ENCODE data around the gene POP4. TPM values are rescaled to one million over a fixed set of nuclear protein-coding genes. Genes with fewer than 3 reads are reported as not detected.

The POP4 gene
- total RNA-seq, 2 experiments from 2014 or later: 101 to 136 TPM

DNA sequence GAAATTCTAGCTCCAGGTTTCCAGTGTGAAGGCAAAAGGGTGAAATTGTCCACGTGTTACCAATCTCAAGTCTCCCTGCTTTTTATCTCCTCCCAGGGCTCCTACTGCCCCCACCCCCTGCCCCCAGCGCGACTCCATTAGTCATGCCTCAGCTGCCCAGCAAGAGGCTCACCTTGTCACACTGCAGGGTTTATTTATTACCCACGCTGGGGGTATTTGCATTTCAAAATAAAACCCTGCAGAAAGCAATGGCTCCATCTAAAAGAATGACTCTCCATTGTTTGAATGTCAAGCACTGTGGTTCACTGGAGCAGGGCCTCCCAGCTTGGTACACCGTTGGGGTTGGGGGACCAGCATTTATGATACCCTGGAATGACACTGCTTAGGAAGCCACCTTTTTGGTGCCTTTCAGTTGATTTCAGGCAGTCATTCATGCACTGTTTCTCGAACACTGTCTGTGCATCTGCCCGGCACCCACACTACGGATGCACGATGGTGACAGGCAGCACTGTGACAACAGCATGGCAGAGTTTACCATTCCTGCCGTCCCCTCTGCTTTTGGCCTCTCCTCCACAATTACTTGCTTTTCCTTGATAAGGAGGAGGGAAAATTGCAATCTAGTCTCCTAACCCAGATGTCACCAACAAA, 9.9 kb upstream of the POP4 start:
- Mint-ChIP-seq H3K36me3 (ENCODE audit: low read depth) (no peaks in the 10 kb centered on the region), H3K27me3 (peaks cover 12% of the 10 kb centered on the region), H3K4me3 (no peak overlapping the region), H3K27ac (no peak overlapping the region), H3K4me1 (peaks cover 2% of the 10 kb centered on the region), H3K9me3 (ENCODE audit: low read depth) (no peaks in the 10 kb centered on the region)
- POLR2A ChIA-PET: no interaction called here
- ATAC-seq (no peak), DNase-seq (no peak)
- CTCF ChIA-PET: interaction anchor here (0.6 to 1.7 kb wide), 8 partner anchors 11 to 106 kb away, joined by 3 to 6 read pairs (median 3); no protein-coding TSS in a partner anchor
- intact Hi-C loops (cut with DNase I, micrococcal nuclease): loop anchor here (10.0 kb wide), 2 partner anchors 131 to 311 kb away; no protein-coding TSS in a partner anchor

DNA sequence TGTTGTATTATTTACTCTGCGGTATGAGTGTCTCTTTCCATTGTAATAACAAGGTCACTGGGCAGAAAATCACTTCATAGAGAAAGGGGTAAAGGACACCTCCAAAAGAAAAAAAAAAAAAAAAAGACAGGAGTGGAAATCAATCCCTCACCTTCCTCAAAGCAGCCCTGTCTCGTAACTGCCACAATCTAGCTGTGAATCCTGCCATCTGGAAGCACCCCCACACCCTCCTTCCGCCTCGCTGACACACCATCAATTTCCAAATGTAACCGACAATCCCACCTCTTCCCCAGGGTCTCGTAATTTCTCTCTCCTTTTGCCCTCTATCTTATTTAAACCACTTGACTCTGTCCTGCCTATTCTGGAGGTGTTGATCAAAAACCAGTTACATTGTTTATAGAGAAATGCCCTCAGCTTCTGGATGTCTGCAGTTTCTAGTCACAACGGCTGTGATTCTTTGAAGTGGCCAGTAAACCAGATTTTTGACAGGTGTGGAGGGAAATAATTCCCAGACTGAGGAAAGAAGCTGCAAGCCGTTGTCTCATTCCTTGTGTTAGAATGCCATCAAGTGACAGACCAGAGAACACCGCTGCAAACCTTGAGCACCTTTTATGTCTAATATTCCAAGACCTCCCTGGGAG, 9.1 kb upstream of the POP4 start:
- H3K27me3 Mint-ChIP-seq: peaks cover 6% of the 10 kb centered on the region

DNA sequence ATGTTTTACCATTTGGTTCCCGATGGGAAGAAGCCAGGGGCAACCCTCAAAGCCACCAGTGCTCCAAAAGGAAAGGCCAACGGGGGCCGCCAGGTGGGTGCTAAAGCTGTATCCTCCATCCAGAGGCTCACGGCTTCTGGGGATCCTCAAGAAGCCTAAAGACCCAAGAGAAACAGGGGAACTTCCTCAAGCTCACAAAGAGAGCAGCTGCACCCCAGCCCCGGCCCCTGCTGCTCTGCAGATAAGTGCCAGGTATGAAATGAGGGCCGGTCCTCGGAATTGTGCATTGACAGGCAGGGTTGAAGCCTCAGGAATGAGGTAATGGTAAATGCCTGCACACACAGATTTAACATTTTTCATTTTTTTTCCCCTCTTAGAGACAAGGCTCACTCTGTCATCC, 8.0 kb upstream of the POP4 start:
- H3K4me3 Mint-ChIP-seq: no peak overlapping the region
- ATAC-seq: no peak

More for the DNA sequence above, 9.1 kb upstream of the POP4 start:
- Mint-ChIP-seq H3K4me3 (no peak overlapping the region), H3K4me1 (peaks cover 2% of the 10 kb centered on the region), H3K27ac (no peak overlapping the region), H3K36me3 (ENCODE audit: low read depth) (no peaks in the 10 kb centered on the region), H3K9me3 (ENCODE audit: low read depth) (no peaks in the 10 kb centered on the region)
- ATAC-seq (no peak), DNase-seq (no peak)
- intact Hi-C loops (cut with DNase I, micrococcal nuclease): loop anchor here (10.0 kb wide), 2 partner anchors 132 to 312 kb away; no protein-coding TSS in a partner anchor
- CTCF ChIA-PET: interaction anchor here (0.6 to 1.7 kb wide), 10 partner anchors 11 to 515 kb away, joined by 3 to 6 read pairs (median 3); no protein-coding TSS in a partner anchor
- POLR2A ChIA-PET: no interaction called here

DNA sequence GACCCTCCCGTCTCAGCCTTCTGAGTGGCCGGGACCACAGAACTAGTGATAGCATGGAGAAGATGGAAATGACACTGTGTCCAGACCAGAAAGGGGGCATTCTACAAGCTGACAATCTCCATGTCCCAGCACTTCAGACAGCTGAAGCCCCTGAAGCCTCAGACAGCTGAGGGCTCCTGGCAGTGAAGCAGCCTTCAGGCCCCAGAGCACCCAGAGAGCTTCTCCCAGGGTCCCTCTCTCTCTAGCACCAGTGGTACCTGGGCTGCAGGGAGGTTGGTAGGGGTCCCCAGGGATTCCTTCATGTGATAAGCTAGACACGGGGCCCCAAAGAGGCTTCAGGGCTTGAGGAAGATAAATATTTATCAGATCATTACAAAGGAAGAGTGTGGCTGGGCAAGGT, 7.6 kb upstream of the POP4 start:
- Mint-ChIP-seq H3K9me3 (ENCODE audit: low read depth) (no peaks in the 10 kb centered on the region), H3K27me3 (peaks cover 6% of the 10 kb centered on the region), H3K4me1 (peaks cover 2% of the 10 kb centered on the region), H3K36me3 (ENCODE audit: low read depth) (no peaks in the 10 kb centered on the region), H3K27ac (no peak overlapping the region), H3K4me3 (no peak overlapping the region)
- ChIA-PET POLR2A (interaction anchor here (0.6 kb wide), 1 partner anchor 65 kb away, joined by 5 read pairs; no protein-coding TSS in a partner anchor), CTCF (interaction anchor here (0.9 to 1.1 kb wide), 2 partner anchors 11 kb away, joined by 3 read pairs; no protein-coding TSS in a partner anchor)
- DNase-seq (no peak), ATAC-seq (no peak)
- intact Hi-C loops (cut with DNase I, micrococcal nuclease): loop anchor here (10.0 kb wide), 2 partner anchors 134 to 314 kb away; no protein-coding TSS in a partner anchor

More for the DNA sequence above, 8.0 kb upstream of the POP4 start:
- no peak for DNase-seq
- H3K9me3 Mint-ChIP-seq (ENCODE audit: low read depth): no peaks in the 10 kb centered on the region
- no peaks in the 10 kb centered on the region for H3K36me3 Mint-ChIP-seq (ENCODE audit: low read depth)
- ChIA-PET CTCF (interaction anchor here (0.9 to 1.1 kb wide), 2 partner anchors 11 to 12 kb away, joined by 3 read pairs; no protein-coding TSS in a partner anchor), POLR2A (no interaction called here)
- intact Hi-C loops (cut with DNase I, micrococcal nuclease): loop anchor here (10.0 kb wide), 2 partner anchors 133 to 313 kb away; no protein-coding TSS in a partner anchor
- peaks cover 6% of the 10 kb centered on the region for H3K27me3 Mint-ChIP-seq
- H3K27ac Mint-ChIP-seq: no peak overlapping the region
- peaks cover 2% of the 10 kb centered on the region for H3K4me1 Mint-ChIP-seq

DNA sequence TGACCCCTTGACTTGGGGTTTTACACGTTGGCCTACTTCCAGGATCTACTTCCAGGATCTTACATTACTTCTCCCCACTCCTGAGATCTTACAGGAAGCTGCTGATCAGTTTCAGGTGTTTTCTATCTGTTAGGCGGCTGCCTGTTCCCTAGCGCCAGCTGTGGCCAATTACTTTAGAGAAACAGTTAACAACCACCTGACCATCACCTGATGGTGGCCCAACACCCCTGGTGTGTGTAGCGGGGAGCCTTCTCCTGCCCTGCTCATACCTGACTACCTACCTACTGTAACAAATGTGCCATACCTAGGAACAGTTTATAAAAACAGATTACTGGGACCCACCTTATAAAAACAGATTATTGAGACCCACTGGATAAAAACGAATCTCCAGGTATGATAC, 2.8 kb upstream of the POP4 start:
- intact Hi-C loops (cut with DNase I, micrococcal nuclease): loop anchor here in 1 of 2 experiments (10.0 kb wide), 1 partner anchor 1809 kb away; no protein-coding TSS in a partner anchor
- Mint-ChIP-seq H3K4me1 (peaks cover 8% of the 10 kb centered on the region), H3K9me3 (ENCODE audit: low read depth) (no peaks in the 10 kb centered on the region), H3K36me3 (ENCODE audit: low read depth) (no peaks in the 10 kb centered on the region), H3K27me3 (no peaks in the 10 kb centered on the region), H3K4me3 (no peak overlapping the region), H3K27ac (no peak overlapping the region)
- ChIA-PET POLR2A (no interaction called here), CTCF (interaction anchor here (1.0 to 1.6 kb wide), 2 partner anchors 112 to 113 kb away, joined by 3 to 7 read pairs; partner anchors contain the start of gene C19orf12)
- ATAC-seq (no peak), DNase-seq (no peak)

DNA sequence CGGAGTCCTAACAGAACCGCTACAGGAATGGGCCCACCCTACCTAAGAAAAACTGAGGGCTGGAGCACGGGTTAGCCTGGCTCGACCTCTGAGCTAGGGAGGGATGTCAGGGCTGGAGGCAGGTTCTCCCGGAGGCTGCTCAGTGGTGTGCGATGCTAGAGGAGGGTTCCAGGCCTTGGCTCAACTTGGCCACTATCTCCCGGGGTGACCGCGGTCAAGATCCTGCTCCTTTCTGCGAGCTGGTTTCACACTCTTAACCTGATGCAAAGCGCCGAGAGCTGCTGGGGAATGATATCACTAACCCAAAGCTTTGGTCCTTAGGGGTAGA, 301 bp downstream of the POP4 start:
- intact Hi-C loops (cut with DNase I, micrococcal nuclease): loop anchor here (1.0 to 10.0 kb wide), 14 partner anchors 15 to 1812 kb away; partner anchors contain the start of genes UQCRFS1 (in 2 of the 2), C19orf12 (in 1 of the 2), CCNE1 (in 1 of the 2) and PLEKHF1 (in 1 of the 2)
- DNase-seq (no peak), ATAC-seq (peak; percentile 34)
- peak overlapping the region; percentile 98 for H3K4me3 Mint-ChIP-seq
- peak overlapping the region; percentile 100 for H3K27ac Mint-ChIP-seq
- H3K27me3 Mint-ChIP-seq: no peaks in the 10 kb centered on the region
- POLR2A ChIA-PET: interaction anchor here (0.9 to 1.8 kb wide), 9 partner anchors 15 to 231 kb away, joined by 3 to 8 read pairs (median 5); partner anchors contain the start of gene PLEKHF1
- no peaks in the 10 kb centered on the region for H3K9me3 Mint-ChIP-seq (ENCODE audit: low read depth)
- peaks cover 15% of the 10 kb centered on the region for H3K4me1 Mint-ChIP-seq
- peaks cover 23% of the 10 kb centered on the region for H3K36me3 Mint-ChIP-seq (ENCODE audit: low read depth)
- CTCF ChIA-PET: interaction anchor here (0.6 to 8.9 kb wide), 20 partner anchors 12 to 119 kb away, joined by 3 to 130 read pairs (median 6); partner anchors contain the start of genes C19orf12 and PLEKHF1

DNA sequence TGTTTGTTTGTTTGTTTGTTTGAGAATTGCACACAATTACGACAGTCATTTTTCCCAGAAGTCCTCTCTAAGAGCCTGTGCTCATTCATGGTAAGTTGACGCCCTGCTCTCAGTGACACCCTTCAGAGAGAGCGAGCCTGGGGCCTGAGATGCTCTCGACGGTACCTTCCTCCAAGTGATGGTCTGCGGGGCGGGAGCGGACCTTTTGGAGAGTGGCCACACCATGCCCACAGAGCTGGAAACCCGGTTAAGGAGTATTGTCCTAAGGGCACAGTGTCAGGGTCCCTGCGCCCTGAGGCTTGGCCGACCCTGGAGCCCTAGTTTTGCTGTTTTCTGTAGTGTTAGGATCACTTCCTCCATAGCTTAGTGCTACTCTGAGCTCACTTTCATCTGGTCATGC, 3.6 kb downstream of the POP4 start:
- ChIA-PET CTCF (interaction anchor here (0.6 to 8.9 kb wide), 21 partner anchors 9 to 121 kb away, joined by 3 to 130 read pairs (median 7); partner anchors contain the start of genes C19orf12 and PLEKHF1), POLR2A (no interaction called here)
- intact Hi-C loops (cut with DNase I, micrococcal nuclease): loop anchor here (1.0 to 10.0 kb wide), 7 partner anchors 55 to 1815 kb away; partner anchors contain the start of genes PLEKHF1 (in 2 of the 2) and UQCRFS1 (in 1 of the 2)
- Mint-ChIP-seq H3K27ac (no peak overlapping the region), H3K9me3 (ENCODE audit: low read depth) (no peaks in the 10 kb centered on the region), H3K4me3 (no peak overlapping the region), H3K4me1 (peaks cover 15% of the 10 kb centered on the region), H3K27me3 (no peaks in the 10 kb centered on the region), H3K36me3 (ENCODE audit: low read depth) (peaks cover 48% of the 10 kb centered on the region)
- DNase-seq (no peak), ATAC-seq (no peak)

DNA sequence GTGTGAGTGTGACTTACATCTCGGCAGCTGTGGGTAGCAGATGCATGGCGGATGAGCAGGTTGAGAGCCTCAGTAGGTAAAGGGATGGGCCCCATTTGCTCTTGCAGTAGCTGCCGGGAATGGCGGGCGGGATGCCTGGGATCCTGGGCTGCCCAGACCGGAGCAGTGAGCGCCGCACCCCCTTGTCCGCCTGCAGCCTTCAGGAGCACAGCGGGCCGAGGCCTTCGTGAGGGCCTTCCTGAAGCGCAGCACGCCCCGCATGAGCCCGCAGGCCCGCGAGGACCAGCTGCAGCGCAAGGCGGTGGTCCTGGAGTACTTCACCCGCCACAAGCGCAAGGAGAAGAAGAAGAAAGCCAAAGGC, 4.1 kb downstream of the POP4 start:
- Mint-ChIP-seq H3K4me3 (no peak overlapping the region), H3K36me3 (ENCODE audit: low read depth) (peaks cover 54% of the 10 kb centered on the region), H3K27me3 (no peaks in the 10 kb centered on the region), H3K9me3 (ENCODE audit: low read depth) (no peaks in the 10 kb centered on the region), H3K27ac (peak overlapping the region; percentile 55), H3K4me1 (peaks cover 12% of the 10 kb centered on the region)
- ATAC-seq: no peak
- no peak for DNase-seq
- ChIA-PET POLR2A (interaction anchor here (0.9 to 1.1 kb wide), 3 partner anchors 63 to 108 kb away, joined by 3 to 4 read pairs (median 3); no protein-coding TSS in a partner anchor), CTCF (interaction anchor here (0.8 to 8.9 kb wide), 30 partner anchors 10 to 346 kb away, joined by 3 to 130 read pairs (median 5); partner anchors contain the start of genes C19orf12 and PLEKHF1)
- intact Hi-C loops (cut with DNase I, micrococcal nuclease): loop anchor here (1.0 to 10.0 kb wide), 5 partner anchors 55 to 235 kb away; partner anchors contain the start of gene PLEKHF1 (in 2 of the 2)

DNA sequence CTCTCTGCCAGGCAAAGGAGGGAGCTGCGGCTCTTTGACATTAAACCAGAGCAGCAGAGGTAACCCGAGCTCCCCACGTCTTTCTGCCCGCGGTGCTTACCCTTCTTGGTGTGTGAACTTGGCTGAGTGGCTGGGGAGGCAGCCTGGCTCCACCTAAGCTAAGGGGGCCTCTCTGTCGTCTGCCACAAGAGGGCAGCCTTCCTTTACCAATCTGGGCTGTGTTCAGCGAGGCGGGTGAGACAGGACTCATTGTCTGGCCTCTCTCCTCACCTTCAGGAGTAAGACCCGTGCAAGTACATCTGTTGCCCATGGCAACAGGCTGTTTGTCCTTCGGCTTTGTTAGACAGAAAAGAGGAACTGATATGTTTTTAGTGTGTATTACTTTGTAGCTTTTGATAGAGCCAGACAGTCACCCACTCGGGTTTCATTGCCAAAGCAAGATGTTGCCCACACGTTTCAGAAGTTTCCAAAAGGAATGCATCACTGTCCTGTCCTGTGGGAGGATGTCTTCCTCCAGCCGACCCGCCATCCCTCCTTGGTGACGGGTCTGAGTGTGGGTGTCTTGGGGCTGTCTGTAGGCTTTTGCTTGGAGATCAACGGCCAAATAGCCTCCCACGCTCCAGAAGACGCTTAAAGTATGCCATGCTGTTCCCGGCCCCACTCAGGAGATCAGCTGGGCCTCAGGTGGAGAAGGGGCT, 4.6 kb downstream of the POP4 start:
- ATAC-seq: peak; percentile 76
- Mint-ChIP-seq H3K4me3 (no peak overlapping the region), H3K36me3 (ENCODE audit: low read depth) (peaks cover 59% of the 10 kb centered on the region), H3K27ac (no peak overlapping the region), H3K4me1 (peaks cover 12% of the 10 kb centered on the region), H3K27me3 (no peaks in the 10 kb centered on the region), H3K9me3 (ENCODE audit: low read depth) (no peaks in the 10 kb centered on the region)
- intact Hi-C loops (cut with DNase I, micrococcal nuclease): loop anchor here (1.0 to 10.0 kb wide), 5 partner anchors 54 to 234 kb away; partner anchors contain the start of gene PLEKHF1 (in 2 of the 2)
- ChIA-PET CTCF (interaction anchor here (0.6 to 8.9 kb wide), 30 partner anchors 10 to 347 kb away, joined by 3 to 130 read pairs (median 5); partner anchors contain the start of genes C19orf12 and PLEKHF1), POLR2A (interaction anchor here (0.9 to 1.1 kb wide), 3 partner anchors 62 to 107 kb away, joined by 3 to 4 read pairs (median 3); no protein-coding TSS in a partner anchor)
- peak; percentile 93 for DNase-seq

DNA sequence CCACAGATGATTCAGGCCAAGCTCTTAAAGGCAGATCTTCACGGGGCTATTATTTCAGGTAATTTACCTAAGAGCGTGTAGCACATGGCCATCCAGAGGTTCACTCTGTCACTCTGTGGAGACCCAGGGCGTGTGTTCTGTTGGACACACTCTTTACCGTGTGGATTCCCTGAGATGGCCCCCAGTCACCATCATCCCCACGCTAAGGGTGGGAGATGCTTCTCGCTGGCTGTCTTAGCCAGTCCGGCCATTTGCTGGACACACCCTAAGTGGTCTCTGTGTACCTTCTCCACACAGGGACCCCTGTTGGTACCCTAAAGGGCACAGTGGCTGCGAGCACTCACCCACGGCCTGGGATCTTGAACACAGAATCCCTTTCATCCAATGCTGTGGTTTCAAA, 6.0 kb downstream of the POP4 start:
- no peak for ATAC-seq
- no peak for DNase-seq
- Mint-ChIP-seq H3K4me1 (peaks cover 7% of the 10 kb centered on the region), H3K4me3 (no peak overlapping the region), H3K36me3 (ENCODE audit: low read depth) (peaks cover 65% of the 10 kb centered on the region), H3K27ac (no peak overlapping the region), H3K27me3 (no peaks in the 10 kb centered on the region), H3K9me3 (ENCODE audit: low read depth) (no peaks in the 10 kb centered on the region)
- intact Hi-C loops (cut with DNase I, micrococcal nuclease): loop anchor here in 1 of 2 experiments (10.0 kb wide), 1 partner anchor 233 kb away; no protein-coding TSS in a partner anchor
- CTCF ChIA-PET: interaction anchor here (0.6 to 8.9 kb wide), 11 partner anchors 11 to 158 kb away, joined by 3 to 130 read pairs (median 20); partner anchors contain the start of genes C19orf12 and PLEKHF1
- POLR2A ChIA-PET: no interaction called here
